AG09319 (cell line): ENCODE measurements around the gene KCNMB2.
"Not testable (repeated sequence)": the region's sequence is repeated elsewhere in the genome, so short reads cannot be mapped to it uniquely, and the experiment has no call there.

Source experiments
- DNase-seq: peaks from one replicate; pipeline ENCODE4 v3.0.0-alpha.2; 2010; ENCODE audit warnings: low read depth; ENCODE audit errors: extremely low read depth
- CTCF ChIP-seq: IDR thresholded peaks from 2 replicates; pipeline ENCODE4 v1.5.1; 2011; ENCODE audit warnings: low read depth, mild to moderate bottlenecking, inconsistent platforms, low read length, moderate library complexity

KCNMB2 gene

GRCh38 chr3:178739720-178740119 lies 203.5 kb downstream of the KCNMB2 start:
- DNase-seq: no peak
- no peak for TF ChIP-seq CTCF

- TF ChIP-seq CTCF: no peak
- no peak for DNase-seq
Measured at GRCh38 chr3:178741020-178741419, 204.8 kb downstream of the KCNMB2 start.

- TF ChIP-seq CTCF: no peak
- no peak for DNase-seq
Measured at GRCh38 chr3:178743297-178743696, 207.1 kb downstream of the KCNMB2 start.

- not testable (repeated sequence) for DNase-seq
Measured at GRCh38 chr3:178745861-178746655, 209.8 kb downstream of the KCNMB2 start.

GRCh38 chr3:178748874-178749273 lies 212.6 kb downstream of the KCNMB2 start:
- no peak for DNase-seq
- TF ChIP-seq CTCF: no peak

- no peak for DNase-seq
- TF ChIP-seq CTCF: no peak
Measured at GRCh38 chr3:178749471-178749870, 213.2 kb downstream of the KCNMB2 start.

- TF ChIP-seq CTCF: no peak
- DNase-seq: no peak
Measured at GRCh38 chr3:178750639-178751300, 214.5 kb downstream of the KCNMB2 start.
